Measurements from ENCODE around the gene NBAS.

NBAS gene

DNA sequence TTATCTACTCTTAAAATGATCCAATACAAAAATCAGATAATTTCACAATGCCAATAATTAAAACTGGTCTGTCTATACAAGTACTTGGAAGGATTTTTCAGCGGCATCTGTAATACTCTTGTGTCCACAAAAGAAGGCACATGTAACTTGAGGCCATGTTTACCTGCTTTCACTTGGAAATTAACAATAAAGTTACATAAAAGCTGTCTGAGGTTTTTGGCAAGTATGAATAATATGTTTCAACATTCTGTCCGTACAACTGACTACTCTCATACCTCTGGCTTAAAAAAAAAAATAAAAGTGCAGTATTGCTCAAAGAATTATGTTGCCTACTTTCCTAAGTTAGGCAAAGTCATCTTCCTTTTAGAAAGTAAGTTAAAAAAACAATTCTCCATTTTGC lies 253.6 kb downstream of the NBAS start:
- DNase-seq (ENCODE audit: low read depth in 2 of 2): no peak

DNA sequence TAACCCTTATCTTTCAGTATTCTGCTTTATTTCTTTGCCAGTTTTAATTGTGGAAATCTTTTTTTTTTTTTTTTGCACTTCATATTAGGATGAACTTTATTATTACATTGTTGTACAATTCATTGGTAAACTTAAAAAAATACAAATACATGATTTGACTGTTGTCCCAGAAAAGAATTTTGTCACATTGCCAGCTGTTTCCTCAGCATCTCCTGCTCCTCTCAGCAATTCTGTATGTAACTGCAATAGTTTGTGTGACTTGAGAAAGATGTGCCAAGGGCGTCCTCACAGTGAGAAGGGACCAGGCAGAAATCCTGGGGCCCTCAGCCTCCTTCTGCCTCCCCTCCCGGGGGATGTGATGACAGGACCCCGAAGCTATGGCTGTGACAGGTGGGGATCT lies 254.4 kb downstream of the NBAS start:
- no peak for DNase-seq (ENCODE audit: low read depth in 2 of 2)

DNA sequence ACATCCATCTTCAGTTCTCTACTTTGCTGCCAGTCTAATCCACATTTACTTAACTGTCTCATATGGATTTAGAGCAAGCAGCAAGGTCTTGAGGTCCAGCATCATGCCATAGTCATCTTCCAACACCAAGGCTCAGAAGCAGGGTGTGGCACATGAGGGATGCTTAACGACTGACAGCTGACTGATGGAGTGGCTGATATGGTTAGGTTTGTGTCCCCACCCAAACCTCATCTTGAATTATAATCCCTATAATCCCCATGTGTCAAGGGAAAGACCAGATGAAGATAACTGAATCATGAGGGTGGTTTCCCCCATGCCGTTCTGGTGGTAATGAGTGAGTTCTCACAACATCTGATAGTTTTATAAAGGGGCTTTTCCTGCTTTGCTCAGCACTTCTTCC lies 257.3 kb downstream of the NBAS start:
- no peak for DNase-seq (ENCODE audit: low read depth in 2 of 2)

DNA sequence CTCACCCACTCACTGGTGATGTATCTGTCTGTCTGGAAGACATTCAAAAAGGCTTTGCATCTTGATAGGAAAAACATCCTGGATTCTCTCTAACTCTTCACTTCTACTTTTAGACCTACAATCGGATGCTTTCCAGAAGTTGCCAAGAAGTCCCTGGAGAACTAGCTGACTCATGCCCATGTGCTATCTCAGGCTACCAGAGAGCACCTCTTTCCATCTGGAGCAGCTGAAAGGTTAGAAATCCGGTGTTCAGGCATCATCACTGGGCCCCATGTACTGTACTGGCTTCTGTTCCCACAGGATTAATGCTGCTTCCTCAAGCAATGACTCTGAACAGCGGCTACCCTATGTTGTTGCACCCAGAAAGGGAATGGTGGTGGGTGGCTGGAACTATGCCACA lies 259.0 kb downstream of the NBAS start:
- DNase-seq (ENCODE audit: low read depth in 2 of 2): no peak

DNA sequence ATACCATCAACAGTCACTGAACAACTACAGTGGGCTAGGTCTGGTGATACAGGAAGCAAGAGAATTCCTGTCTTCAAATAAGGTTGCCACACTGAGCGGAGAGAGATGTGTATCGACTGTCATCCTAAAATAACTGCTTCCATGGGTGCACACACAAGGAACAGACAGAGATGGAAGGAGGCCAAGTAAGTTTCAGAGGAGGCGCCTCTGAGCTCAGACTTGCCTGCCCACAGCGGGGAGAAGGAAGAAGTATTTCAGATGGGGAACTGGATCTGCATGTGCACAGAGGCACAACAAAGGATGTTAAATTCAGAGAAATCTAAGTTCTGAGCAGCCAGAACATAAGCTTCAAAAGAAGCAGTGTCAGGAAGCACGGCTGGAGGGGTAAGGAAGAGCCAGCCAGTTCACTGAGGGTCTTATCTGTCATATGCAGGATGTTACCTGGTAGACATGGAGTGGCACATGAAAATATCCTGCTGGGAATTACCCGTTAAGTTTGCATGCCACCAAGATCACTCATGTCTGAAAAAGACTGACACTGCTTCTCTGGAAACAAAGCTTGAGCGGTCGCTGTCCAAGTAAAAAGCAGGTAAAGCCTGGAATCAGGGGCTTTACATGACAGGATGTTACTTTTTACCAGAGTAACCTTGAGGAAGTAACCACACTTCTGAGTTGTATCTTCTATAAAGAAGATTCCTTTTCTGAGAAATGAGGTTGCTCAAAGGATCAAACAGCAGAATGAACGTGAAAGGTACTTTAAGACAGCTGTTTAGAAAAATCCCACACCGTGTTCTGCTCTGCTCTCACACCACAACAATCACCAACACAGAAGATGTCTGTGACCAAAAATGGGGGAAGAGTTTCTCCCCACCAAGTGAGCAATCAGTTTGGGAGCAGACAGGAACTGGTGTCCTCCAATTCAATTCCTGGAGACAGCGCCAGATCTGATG lies 260.2 kb downstream of the NBAS start:
- no peak for DNase-seq (ENCODE audit: low read depth in 2 of 2)

DNA sequence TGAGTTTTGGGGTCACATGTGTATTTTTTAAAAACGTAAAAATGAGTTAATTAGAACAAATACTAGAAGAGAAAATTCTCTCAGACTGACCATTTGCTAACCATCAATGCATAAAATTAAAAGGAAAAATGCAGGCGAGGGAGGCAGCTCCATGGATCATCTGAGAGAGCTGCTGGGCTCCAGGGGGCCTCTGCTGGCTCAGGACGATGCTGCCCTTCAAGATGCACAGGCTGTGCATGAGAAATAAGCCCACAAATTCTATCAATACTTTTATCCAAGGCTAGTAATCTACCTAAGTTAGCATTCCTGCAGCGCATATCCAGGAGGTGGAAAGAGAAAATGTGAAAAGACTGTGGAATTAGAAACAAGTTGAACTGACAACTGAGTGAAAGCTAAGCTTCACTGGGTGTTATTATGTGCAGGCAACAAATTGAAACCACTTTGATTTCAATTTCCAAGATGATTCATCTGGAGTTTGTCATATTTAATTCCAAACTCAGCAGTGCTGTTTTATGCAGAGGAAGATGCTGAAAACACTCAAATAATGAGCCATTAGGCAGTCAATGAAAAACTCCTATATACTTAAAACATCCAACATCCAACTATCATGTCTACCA lies 261.1 kb downstream of the NBAS start:
- DNase-seq (ENCODE audit: low read depth in 2 of 2): no peak

DNA sequence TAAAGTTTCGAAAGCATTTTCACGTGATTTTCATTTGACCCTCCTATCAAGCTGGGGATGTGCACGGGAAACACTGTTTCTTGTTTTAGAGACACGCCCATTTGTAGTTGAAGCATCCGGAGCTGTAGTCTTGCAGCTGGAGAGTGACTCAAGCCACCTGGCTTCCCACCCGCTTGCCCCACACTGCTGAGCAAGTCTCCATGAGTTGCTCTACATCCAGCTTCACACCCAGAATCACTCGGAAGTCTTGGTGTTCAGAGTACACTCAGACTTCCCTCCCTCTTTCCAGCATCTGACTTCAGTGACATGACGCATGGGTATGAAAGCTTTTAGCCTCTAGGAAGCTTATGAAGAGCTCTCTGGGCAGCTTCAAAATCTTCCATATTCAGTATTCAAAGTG lies 262.4 kb downstream of the NBAS start:
- no peak for DNase-seq (ENCODE audit: low read depth in 2 of 2)

DNA sequence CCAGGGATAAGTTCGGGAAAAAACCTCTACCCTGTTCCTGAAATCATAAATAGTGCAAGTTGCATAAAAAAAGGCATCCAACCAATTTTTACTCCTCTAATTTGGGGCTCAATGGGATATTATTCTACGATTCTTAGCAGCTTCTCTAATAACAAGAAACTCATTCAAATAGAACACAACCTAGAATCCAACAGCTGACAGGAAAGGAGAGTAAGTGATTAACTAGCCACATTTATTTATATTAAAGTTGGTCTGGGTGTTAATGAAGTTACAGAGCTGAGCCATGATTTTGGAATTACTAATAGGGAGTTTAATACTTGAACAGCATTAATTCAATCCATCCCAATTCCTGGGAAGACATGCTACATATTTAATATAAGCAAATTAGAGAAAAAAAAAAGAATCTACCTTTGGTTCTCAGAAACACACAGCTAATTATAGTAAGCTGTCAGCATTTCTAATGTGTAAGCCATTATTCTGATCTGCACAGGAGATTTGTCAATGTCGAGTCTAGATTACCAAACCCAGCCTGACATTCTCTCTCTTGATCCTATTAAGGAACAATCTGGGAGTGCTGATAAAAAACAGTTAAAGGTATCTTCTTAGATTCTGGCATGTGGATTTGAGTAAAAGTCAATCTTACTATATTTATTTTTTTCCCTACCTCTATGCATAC lies 267.7 kb downstream of the NBAS start:
- no peak for DNase-seq (ENCODE audit: low read depth in 2 of 2)

DNA sequence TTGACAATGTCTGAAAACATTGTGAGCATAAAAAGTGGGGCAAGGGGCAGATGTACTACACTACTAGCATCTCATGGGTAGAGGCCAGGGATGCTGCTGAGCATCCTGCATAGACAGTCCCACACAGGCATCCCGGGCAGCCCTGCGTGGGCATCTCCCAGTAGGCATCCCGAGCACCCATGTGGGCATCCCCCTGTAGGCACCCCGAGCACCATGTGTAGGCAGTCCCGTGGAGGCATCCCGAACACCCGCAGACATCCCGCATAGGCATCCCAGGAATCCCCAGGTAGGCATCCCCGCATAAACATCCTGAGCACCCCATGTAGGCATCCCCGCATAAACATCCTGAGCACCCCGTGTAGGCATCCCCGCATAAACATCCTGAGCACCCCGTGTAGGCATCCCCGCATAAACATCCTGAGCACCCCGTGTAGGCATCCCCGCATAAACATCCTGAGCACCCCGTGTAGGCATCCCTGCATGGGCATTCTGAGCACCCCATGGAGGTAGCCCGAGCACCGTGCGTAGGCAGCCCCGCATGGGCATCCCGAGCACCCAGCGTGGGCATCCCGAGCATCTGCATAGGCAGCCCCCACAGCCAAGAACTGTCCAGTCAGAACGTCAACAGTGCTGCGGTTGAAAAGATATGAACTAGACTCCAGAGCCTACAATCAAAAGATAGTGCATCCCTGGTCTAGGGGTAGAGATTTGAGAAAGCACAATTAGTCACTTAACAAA lies 273.5 kb downstream of the NBAS start:
- DNase-seq (ENCODE audit: low read depth in 2 of 2): no peak

DNA sequence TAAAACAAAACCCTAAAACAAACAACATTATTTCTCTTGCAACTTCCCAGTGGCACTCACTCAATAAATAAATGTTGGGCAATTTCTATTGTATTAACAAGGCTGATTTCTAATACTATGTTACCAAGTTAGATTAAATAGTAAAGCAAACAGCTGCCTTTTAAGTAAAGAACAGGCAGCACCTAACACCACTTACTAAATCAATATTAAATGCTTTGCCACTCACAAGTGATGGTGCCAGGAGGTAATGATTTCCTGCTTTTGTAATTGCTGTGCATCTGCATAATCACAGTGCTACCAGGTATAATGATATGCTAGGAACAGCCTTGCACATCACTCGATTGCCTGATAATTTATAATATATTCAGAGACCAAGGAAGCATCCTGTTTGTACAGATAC lies 276.5 kb downstream of the NBAS start:
- no peak for DNase-seq (ENCODE audit: low read depth in 2 of 2)

DNA sequence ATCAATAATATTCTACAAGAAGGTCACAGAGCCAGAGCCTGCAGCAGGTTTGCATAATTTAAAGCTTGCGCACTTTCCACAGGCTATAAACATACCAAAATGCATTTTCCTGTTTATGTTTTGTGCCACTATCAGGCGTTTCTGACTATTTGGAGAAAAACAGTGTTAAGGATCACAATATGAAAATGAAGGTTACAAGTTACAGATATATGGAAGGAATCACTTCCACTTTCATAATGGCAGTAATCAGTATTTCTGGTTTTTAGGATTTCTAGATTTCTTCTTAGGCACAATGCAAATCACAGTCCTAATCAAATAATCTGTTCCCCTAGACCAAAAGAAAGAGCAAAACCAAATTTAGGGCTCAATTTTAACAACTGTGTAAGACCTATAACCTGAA lies 279.5 kb downstream of the NBAS start:
- no peak for DNase-seq (ENCODE audit: low read depth in 2 of 2)

DNA sequence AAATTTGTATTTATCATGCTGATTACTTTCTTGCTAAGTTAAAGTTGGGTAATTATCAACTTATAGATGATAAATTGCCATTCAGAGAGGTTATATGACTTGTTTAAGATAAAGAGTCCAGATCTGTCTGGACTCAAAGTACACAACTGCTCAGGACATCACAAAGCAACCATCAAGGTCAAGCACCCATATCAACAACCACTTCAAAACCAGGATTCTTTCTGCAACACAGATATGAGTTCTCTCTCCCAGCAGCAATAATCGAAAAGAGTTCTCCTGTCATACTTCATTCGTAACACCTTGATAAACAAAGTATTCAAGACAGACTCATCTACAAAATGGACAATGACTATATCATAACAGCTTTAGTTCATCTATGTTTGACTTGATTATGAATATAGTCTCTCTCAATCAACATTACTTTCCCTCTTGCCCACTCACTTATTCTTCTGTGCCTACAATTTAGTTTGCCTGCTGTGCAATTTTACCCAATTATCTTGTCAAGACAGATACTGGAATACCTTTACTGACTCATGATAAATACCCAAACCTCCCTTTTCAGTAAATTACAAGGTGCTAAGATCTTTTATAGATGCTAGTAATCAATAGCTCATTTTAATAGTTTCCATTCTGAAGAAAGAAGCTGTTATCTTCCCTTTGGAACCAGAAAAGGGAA lies 281.8 kb downstream of the NBAS start:
- no peak for DNase-seq (ENCODE audit: low read depth in 2 of 2)

DNA sequence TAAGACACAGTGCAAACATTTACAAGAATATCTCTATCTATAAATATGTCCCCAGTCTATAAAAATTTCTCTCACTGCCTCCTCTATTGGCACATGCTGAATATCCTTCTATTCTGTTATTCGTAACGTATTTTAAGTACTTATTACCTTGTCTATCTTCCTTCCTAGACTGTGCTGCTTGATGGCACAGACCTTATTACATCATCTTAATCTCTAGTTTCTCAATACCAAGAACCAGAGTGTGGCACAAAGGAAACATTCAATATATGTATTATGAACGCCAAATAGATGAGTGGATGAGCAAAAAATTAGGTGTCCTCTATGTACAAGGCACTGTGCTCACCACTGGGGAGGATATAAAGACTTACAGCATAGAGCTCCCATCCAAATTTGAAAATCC lies 282.8 kb downstream of the NBAS start:
- DNase-seq (ENCODE audit: low read depth in 2 of 2): no peak

DNA sequence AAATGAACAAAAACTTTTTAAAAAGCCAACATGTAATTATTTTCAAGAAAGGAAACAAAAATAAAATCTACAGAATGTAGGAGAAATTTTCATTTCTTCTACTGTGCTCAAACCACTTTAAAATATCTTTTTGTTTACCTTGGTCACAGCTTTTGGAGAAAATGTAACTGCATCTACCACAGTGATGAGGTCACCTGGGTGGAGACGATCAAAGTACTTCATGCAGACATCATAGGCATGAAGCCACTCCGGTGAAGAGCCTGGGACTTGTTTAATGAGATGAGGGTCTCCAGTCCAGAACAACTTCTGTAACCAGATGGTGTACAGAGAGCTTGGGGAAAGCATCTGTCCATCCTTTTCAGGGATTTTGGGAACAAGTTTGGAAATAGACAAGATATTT lies 285.8 kb downstream of the NBAS start:
- DNase-seq (ENCODE audit: low read depth in 2 of 2): no peak

DNA sequence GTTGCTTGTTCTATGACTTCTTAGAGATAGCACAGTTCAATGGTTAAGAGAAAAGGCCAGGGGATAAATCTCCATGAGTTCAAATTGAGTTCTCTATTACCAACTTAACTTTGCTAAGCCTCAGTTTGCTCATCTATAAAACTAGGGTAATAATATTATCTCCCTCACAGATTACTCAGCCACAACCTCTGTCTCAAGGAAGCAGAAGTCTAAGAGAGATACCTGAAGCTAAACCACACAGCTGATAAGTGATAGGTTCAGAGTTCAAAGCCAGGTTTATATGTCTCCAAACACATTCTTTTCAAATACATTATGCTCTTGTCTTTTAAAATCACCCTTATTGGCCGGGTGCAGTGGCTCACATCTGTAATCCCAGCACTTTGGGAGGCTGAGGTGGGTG lies 287.7 kb downstream of the NBAS start:
- DNase-seq (ENCODE audit: low read depth in 2 of 2): no peak

DNA sequence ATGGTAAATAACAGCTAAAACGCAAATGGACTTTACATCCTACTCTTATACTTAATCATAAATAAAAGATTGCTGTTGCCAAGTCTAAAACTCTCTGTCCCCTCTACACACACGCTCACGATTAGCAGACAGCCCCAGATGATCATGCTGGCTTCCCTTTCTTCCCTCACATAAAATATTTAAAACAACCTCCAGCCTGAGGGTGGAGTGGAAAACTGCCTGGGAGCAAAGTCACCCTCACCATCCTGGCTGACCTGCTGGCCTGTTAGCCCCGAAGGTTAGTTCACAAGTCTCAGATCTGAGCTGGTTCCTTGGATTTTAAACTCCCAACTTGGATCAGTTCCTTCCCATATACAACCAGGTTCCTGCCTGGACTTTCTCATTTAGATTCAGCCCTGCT lies 288.2 kb downstream of the NBAS start:
- no peak for DNase-seq (ENCODE audit: low read depth in 2 of 2)

DNA sequence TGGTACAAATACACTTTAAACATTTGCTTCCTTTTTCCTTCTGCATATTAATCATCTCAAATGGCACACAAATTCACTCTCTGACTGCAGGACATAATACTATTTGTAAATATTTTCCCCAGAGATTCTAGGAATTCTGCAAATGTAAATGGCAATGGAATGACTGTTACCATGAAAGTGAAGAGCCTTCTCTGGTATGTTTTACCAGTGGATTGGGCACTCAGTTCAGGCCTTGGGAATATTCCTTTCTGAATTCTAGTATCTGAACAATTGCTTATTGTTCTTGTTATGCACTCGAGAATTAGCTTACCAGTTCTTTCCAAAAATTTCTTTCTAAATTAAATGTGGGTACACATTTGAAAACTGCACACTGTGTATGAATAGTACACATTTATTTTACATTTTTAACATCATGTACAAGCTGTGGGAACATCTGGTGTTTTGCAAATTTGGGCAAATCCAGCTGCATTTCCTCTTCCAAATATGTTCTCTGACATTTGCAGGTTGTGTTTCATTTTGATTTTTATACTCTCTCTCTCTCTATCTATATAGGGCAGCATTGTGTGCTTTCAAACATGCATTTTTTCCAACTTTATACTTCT lies 289.1 kb downstream of the NBAS start:
- no peak for DNase-seq (ENCODE audit: low read depth in 2 of 2)

DNA sequence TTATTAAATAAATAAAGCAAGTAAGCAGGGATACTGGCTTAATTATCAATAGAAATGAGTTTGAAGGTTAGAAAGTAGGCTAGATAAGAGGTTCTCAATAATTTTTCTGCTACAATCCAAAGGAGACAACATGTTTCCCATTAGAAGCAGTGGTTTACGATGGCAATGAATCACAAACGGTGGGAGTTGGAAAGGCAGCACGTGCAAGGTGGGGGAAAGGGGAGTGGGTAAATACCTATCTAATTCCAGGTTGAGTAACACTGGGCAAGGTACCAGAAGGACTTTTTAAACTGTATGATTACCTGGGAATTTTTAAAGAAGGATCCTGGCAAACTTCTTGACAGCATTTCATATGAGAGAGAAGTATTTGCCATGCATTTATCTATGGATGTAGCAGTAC lies 289.9 kb downstream of the NBAS start:
- DNase-seq (ENCODE audit: low read depth in 2 of 2): no peak

DNA sequence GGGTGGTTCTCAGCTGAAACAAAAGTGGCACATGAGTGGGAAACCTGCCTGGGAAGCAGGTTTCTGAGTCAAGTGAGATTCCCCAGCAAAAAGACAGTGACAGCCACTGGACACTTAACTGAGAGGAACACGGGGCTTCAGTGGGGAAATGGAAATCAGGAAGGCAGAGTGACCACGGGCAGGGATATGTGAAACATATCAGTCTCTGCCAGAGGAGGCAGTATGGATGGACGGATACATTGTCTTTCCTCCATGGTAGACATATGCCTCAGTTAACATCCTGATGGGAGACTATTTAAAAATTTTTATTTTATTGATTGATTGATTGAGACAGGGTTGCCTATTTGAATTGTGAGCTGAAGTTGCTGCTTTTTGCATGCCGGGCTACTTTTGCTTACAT lies 292.1 kb downstream of the NBAS start:
- no peak for DNase-seq (ENCODE audit: low read depth in 2 of 2)

DNA sequence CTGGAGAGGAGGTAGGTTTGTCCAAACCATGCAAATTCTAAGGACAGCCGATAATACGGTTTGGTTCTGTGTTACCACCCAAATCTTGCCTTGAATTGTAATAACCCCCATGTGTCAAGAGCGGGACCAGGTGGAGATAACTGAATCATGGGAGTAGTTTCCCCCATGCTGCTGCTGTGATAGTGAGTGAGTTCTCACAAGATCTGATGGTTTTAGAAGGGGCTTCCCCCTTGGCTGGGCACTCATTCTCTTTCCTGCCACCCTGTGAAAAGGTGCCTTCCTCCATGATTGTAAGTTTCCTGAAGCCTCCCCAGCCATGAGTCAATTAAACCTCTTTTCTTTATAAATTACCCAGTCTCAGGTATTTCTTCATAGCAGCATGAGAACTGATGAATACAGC lies 295.2 kb downstream of the NBAS start:
- no peak for DNase-seq (ENCODE audit: low read depth in 2 of 2)

DNA sequence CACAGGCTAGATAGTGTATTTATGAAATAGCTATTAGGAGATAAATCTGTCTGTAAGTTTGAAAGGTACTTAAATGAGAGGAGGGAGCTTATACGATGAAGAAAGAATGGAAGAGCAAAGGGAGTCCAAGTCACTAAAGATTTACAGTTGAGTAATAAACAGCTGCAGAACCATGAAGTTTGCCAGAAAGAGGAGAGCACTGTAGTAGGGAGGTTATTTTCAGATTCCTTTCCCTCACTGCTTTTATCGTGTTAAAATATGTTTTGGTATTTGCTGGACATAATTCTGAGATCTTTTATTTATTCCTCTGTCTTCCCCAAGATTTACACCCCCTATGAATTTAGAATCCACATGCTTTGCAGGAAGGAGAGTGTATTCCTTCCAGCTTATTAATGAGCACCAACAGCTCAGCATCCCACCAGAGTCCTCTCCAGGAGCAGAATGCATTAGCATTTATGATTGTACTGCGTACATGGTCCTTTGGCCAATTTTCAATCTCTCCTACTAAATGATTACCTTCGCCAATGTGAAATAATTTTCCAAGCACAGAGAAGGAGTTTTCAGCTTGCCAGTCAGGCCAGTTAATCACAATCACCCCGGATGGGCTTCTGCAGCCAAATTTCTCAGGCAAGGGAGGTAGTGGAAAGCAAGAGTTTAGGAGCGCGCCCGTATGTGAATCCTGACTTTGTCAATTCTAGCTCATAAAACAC lies 297.0 kb downstream of the NBAS start:
- DNase-seq (ENCODE audit: low read depth in 2 of 2): no peak

Measured in stimulated activated CD8-positive, alpha-beta memory T cell treated with anti-CD3 and anti-CD28 coated beads, Interleukin-15, amount 100 ng/mL, for 4 hours (primary cell).